PC-3 (cell line): ENCODE results near the gene B3GNT4. TPM values are rescaled to one million over a fixed set of nuclear protein-coding genes. Genes with fewer than 3 reads are reported as not detected.

Experiments used
- ATAC-seq: fragments of 200-7000 bp; cut with Tn5 transposase; 2 replicates; pipeline ENCODE4 v1.9.1; 2020; ENCODE audit warnings: mild to moderate bottlenecking, moderate library complexity
- BruUV-seq: library from RNA; stranded (reverse); fragments of 400-500 nt; replicated peaks from 2 replicates; lab custom pipeline; 2021; lab: Mats Ljungman, UMichigan
- CTCF ChIA-PET: fragments of 300-600 bp; sonication (Branson Sonifier 250); formaldehyde crosslinking; loops from one replicate; lab custom pipeline; 2022; ENCODE audit warnings: antibody characterized with exemption; lab: Charles Lee
- POLR2A ChIA-PET: fragments of 300-600 bp; sonication (Branson Sonifier 250); formaldehyde crosslinking; loops from one replicate; lab custom pipeline; 2022; ENCODE audit warnings: antibody characterized with exemption; ENCODE audit not compliant: unreplicated experiment; lab: Charles Lee
- DNase-seq: peaks from one replicate; pipeline ENCODE4 v3.0.0-alpha.2; 2015
- H2AFZ ChIP-seq: fragments of 300-600 bp; sonication (generic); 2 replicates; pipeline ENCODE4 v1.6.0; 2016; ENCODE audit warnings: antibody characterized with exemption, low read length
- H3F3A ChIP-seq: fragments of 300-600 bp; sonication (generic); one replicate; pipeline ENCODE4 v1.6.0; 2017; ENCODE audit warnings: antibody characterized with exemption, low read length, control low read depth, mild to moderate bottlenecking; ENCODE audit not compliant: unreplicated experiment
- H3K27ac ChIP-seq: fragments of 300-600 bp; sonication (generic); 2 replicates; pipeline ENCODE4 v1.5.1; 2016; ENCODE audit warnings: mild to moderate bottlenecking, low read length
- H3K27me3 ChIP-seq: fragments of 300-600 bp; sonication (generic); 2 replicates; pipeline ENCODE4 v1.6.1; 2016; ENCODE audit warnings: low read length, mixed read lengths
- H3K36me3 ChIP-seq: fragments of 300-600 bp; sonication (generic); 2 replicates; pipeline ENCODE4 v1.6.1; 2016; ENCODE audit warnings: low read depth, mixed run types, low read length, mixed read lengths
- H3K4me1 ChIP-seq: fragments of 300-600 bp; sonication (generic); 2 replicates; pipeline ENCODE4 v1.5.1; 2016; ENCODE audit warnings: low read length; ENCODE audit not compliant: insufficient read depth
- H3K4me2 ChIP-seq: fragments of 300-600 bp; sonication (generic); 2 replicates; pipeline ENCODE4 v1.6.0; 2016; ENCODE audit warnings: low read length
- H3K4me3 ChIP-seq: fragments of 300-600 bp; sonication (generic); 2 replicates; pipeline ENCODE4 v1.5.1; 2016; ENCODE audit warnings: mild to moderate bottlenecking, low read length, mixed read lengths
- H3K79me2 ChIP-seq: fragments of 300-600 bp; sonication (generic); 2 replicates; pipeline ENCODE4 v1.6.1; 2017; ENCODE audit warnings: low read length, mixed read lengths
- H3K9ac ChIP-seq: fragments of 300-600 bp; sonication (generic); 2 replicates; pipeline ENCODE4 v1.6.0; 2016; ENCODE audit warnings: mild to moderate bottlenecking, low read length
- H3K9me2 ChIP-seq: fragments of 300-600 bp; sonication (generic); replicated peaks from 2 replicates; pipeline ENCODE4 v1.6.1; 2016; ENCODE audit warnings: mixed run types, low read length, mixed read lengths
- H3K9me3 ChIP-seq: fragments of 300-600 bp; sonication (generic); 2 replicates; pipeline ENCODE4 v1.6.1; 2016; ENCODE audit warnings: low read length, mixed read lengths
- H4K20me1 ChIP-seq: fragments of 300-600 bp; sonication (generic); 2 replicates; pipeline ENCODE4 v1.6.1; 2016; ENCODE audit warnings: low read length, mixed read lengths
- CTCF ChIP-seq: fragments of 300-600 bp; sonication (generic); conservative IDR thresholded peaks from 2 replicates; pipeline ENCODE4 v1.5.1; 2017; ENCODE audit warnings: antibody characterized with exemption, low read depth, mild to moderate bottlenecking, low read length
- EZH2 ChIP-seq: fragments of 300-600 bp; sonication (generic); IDR thresholded peaks from one replicate; pipeline ENCODE4 v1.6.1; 2017; ENCODE audit warnings: antibody characterized with exemption, mild to moderate bottlenecking, low read length; ENCODE audit not compliant: unreplicated experiment
- EZH2phosphoT487 ChIP-seq: fragments of 300-600 bp; sonication (generic); IDR thresholded peaks from 2 replicates; pipeline ENCODE4 v1.6.1; 2018; ENCODE audit warnings: mild to moderate bottlenecking, antibody characterized with exemption, low read length, borderline replicate concordance
- intact Hi-C: fragments of 100-400 bp; cut with micrococcal nuclease; formaldehyde crosslinking; loops from 2 replicates; pipeline ENCODE4 v1.9.0; 2023
- total RNA-seq: library from RNA; depleted of rRNA; stranded (reverse); fragments of >200 nt; gene quantifications from 2 replicates; pipeline ENCODE4 v1.2.3, GENCODE V29; 2014

Gene B3GNT4
- total RNA-seq, 1 experiment from 2014 or later: 4.0 TPM

DNA sequence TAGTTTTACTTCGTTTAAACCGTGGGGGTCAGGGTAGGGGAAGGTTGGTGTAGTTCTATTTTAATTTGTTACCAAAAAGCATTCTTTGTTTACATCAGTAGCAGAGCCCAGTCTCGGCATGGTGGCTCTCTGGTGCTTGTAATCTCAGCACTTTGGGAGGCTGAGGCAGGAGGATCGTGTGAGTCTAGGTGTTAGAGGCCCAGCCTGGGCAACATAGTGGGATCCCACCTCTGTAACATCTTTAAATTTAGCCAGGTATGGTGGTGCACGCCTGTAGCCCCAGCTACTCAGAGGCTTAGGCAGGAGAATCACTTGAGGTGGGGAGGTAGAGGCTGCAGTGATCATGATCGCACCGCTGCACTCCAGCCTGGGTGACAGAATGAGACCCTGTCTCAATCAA lies 18.4 kb upstream of the B3GNT4 start:
- Histone ChIP-seq H3K79me2 (no peaks in the 10 kb centered on the region), H3K9me2 (no peaks in the 10 kb centered on the region), H3K27me3 (no peaks in the 10 kb centered on the region), H3K27ac (no peak overlapping the region), H3K36me3 (no peaks in the 10 kb centered on the region), H3K9ac (no peak overlapping the region), H3F3A (no peaks in the 10 kb centered on the region), H3K4me1 (no peaks in the 10 kb centered on the region), H3K4me3 (no peak overlapping the region), H4K20me1 (no peaks in the 10 kb centered on the region), H2AFZ (no peak overlapping the region), H3K4me2 (no peak overlapping the region), H3K9me3 (no peaks in the 10 kb centered on the region)
- intact Hi-C loops: no loop called here
- TF ChIP-seq EZH2 (no peak), CTCF (no peak), EZH2phosphoT487 (no peak)
- ChIA-PET POLR2A (no interaction called here), CTCF (no interaction called here)
- BruUV-seq: no TSS peak
- ATAC-seq: no peak
- DNase-seq: no peak

- TF ChIP-seq CTCF (no peak), EZH2 (no peak), EZH2phosphoT487 (no peak)
- Histone ChIP-seq H3K27ac (no peak overlapping the region), H3K4me3 (no peak overlapping the region), H2AFZ (no peak overlapping the region), H3K27me3 (no peaks in the 10 kb centered on the region), H4K20me1 (no peaks in the 10 kb centered on the region), H3K9me2 (no peaks in the 10 kb centered on the region), H3K9me3 (no peaks in the 10 kb centered on the region), H3K9ac (no peak overlapping the region), H3K79me2 (no peaks in the 10 kb centered on the region), H3F3A (no peaks in the 10 kb centered on the region), H3K4me2 (no peak overlapping the region), H3K36me3 (no peaks in the 10 kb centered on the region), H3K4me1 (no peaks in the 10 kb centered on the region)
- intact Hi-C loops: no loop called here
- CTCF ChIA-PET: no interaction called here
- POLR2A ChIA-PET: no interaction called here
- DNase-seq (no peak), ATAC-seq (no peak)
- no TSS peak for BruUV-seq
These were observed 17.9 kb upstream of the B3GNT4 start for GRCh38 chr12:122185494-122186082.

DNA sequence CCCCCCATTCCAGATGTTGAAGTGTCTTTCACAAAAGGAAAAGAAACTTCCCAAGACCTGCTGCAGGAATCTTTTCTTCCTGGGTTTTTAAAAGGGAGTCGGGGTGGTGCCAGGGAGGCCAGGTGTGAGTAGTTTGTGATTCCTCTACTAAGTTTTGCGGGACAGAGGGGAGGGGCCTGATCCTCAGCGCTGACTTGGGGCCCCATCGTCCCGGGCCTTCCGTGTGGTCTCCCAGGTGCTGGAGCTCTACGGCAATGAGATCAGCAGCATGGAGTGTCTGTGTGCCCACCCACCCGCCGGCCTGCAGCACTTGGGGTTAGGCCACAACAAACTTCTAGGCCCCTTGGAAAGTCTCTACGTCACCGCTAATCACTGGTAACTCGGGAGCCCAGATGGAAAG lies 16.0 kb upstream of the B3GNT4 start:
- DNase-seq (no peak), ATAC-seq (no peak)
- CTCF ChIA-PET: no interaction called here
- no peaks in the 10 kb centered on the region for H3K36me3 ChIP-seq
- no peak overlapping the region for H3K9ac ChIP-seq
- no peak for TF ChIP-seq EZH2phosphoT487
- no peak for TF ChIP-seq CTCF
- TF ChIP-seq EZH2: no peak
- H3K79me2 ChIP-seq: no peaks in the 10 kb centered on the region
- H3K4me1 ChIP-seq: no peaks in the 10 kb centered on the region
- H3K27ac ChIP-seq: no peak overlapping the region
- H2AFZ ChIP-seq: no peak overlapping the region
- BruUV-seq: no TSS peak
- H3K9me3 ChIP-seq: no peaks in the 10 kb centered on the region
- H3K27me3 ChIP-seq: no peaks in the 10 kb centered on the region
- H4K20me1 ChIP-seq: no peaks in the 10 kb centered on the region
- H3K4me2 ChIP-seq: no peak overlapping the region
- H3F3A ChIP-seq: no peaks in the 10 kb centered on the region
- H3K9me2 ChIP-seq: no peaks in the 10 kb centered on the region
- POLR2A ChIA-PET: no interaction called here
- intact Hi-C loops: no loop called here
- H3K4me3 ChIP-seq: no peak overlapping the region
